Measurements from ENCODE around the gene RNFT1.
A peak's percentile ranks its signal among the peaks of the same experiment; 100 is the strongest.
"Not testable (repeated sequence)": the region's sequence is repeated elsewhere in the genome, so short reads cannot be mapped to it uniquely, and the experiment has no call there.

RNFT1 gene, protein sequence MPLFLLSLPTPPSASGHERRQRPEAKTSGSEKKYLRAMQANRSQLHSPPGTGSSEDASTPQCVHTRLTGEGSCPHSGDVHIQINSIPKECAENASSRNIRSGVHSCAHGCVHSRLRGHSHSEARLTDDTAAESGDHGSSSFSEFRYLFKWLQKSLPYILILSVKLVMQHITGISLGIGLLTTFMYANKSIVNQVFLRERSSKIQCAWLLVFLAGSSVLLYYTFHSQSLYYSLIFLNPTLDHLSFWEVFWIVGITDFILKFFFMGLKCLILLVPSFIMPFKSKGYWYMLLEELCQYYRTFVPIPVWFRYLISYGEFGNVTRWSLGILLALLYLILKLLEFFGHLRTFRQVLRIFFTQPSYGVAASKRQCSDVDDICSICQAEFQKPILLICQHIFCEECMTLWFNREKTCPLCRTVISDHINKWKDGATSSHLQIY

DNA sequence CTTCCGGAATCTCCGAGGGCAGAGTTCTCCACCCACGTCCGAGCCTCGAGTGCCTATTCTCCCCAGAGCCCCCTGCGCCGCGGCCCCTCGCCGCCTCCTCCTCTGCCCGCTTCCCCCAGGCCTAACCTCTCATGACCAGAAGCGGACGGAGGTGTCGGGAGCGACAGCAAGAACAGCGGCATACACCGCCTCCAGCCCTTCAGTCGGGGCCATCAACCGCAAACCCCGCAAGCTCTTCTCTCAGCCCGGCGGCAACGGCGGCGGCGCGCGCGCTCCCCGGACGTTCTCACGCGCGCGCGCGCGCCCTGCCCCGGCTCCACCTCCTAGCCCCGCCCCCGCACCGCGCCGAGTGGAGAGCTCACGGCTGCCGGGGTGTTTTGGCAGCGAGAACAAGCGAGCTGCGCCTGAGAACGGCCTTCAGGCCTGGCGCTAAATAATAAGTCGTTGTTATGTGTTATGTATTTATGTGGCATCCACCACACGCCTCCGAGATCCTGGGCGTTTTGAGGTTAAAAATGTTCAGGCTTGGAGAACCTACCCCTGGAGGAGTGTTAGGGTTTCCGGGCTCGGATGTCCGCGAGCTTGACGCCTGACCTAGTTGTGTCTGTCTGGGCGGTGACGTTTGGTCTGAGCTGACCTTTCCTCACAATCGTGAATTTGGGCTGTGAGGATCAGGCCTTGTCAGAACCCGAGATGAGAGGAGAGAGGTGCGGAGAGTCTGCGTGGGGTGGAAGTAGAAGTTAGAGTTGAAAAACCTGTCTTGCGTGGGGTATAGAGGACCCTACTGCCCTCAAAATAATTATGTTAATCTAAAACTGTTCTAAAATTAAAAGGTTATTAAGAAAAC lies at the start of gene RNFT1:
Gene RNFT1 (minus strand): TSS at position 259 of the 847 bp plus-strand sequence. CDS start 77 bp downstream, at position 182.
- Histone ChIP-seq H3K4me1 (ENCODE audit: insufficient read depth, low read length) (no peaks in the 10 kb centered on the region), H3K4me3 (ENCODE audit: low read length) (peak within 1 kb of the TSS; percentile 95), H3K27me3 (ENCODE audit: insufficient read depth, low read length) (peaks cover 18% of the 10 kb centered on the region), H3K9ac (ENCODE audit: low read depth, low read length) (peak within 1 kb of the TSS; percentile 80), H3K36me3 (ENCODE audit: insufficient read depth, low read depth, low read length) (no peaks in the 10 kb centered on the region), H3K27ac (ENCODE audit: low read length) (no peak within 1 kb of the TSS), H3K9me3 (ENCODE audit: insufficient read depth, low read depth, low read length) (no peaks in the 10 kb centered on the region)

DNA sequence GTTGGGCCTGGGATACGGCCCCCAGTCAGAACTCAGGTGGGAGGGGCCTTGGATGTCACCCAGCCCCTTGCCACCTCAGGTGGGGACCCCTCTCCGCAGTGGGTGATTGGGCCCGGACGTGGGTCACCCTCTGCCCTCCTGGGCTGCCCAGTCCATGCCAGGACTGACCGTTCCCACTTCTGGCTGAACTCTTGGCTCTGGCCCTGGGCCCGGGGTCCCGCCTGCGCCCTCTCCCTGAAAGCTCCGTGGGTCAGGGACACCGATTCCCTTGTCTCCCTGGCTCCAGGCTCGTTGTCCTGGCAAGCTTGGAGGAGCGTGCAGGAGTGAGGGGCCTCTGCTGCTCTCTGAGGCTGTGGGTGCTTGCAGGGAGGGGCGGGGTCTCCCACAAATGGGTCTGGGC lies 44.8 kb upstream of the RNFT1 start:
- H3K9ac ChIP-seq (ENCODE audit: low read depth, low read length); H3K27ac ChIP-seq (ENCODE audit: low read length); H3K27me3 ChIP-seq (ENCODE audit: insufficient read depth, low read length); H3K9me3 ChIP-seq (ENCODE audit: insufficient read depth, low read depth, low read length); H3K36me3 ChIP-seq (ENCODE audit: insufficient read depth, low read depth, low read length); H3K4me3 ChIP-seq (ENCODE audit: low read length); H3K4me1 ChIP-seq (ENCODE audit: insufficient read depth, low read length): not testable (repeated sequence)

DNA sequence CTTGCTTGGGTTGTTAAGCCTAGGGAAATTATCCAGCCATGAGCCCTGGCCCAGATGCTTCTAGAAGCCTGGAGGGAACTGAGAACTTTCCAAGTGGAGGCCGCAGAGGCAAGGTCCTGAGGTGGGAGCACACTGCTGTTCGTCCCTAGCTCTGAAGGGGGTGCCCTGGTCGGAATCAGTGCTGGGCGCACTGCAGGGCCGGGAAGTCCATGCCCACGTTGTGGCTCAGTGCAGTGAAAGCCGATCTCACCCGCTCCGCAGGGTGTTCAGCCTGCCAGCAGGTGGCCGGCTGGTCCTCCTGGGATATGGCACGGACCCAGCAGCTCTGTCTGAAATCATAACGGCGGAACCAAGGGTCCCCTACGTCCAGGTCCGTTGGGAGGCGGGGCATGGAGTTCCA lies 43.8 kb upstream of the RNFT1 start:
- not testable (repeated sequence) for H3K36me3 ChIP-seq (ENCODE audit: insufficient read depth, low read depth, low read length); H3K27ac ChIP-seq (ENCODE audit: low read length); H3K27me3 ChIP-seq (ENCODE audit: insufficient read depth, low read length); H3K9ac ChIP-seq (ENCODE audit: low read depth, low read length); H3K9me3 ChIP-seq (ENCODE audit: insufficient read depth, low read depth, low read length); H3K4me3 ChIP-seq (ENCODE audit: low read length); H3K4me1 ChIP-seq (ENCODE audit: insufficient read depth, low read length)

DNA sequence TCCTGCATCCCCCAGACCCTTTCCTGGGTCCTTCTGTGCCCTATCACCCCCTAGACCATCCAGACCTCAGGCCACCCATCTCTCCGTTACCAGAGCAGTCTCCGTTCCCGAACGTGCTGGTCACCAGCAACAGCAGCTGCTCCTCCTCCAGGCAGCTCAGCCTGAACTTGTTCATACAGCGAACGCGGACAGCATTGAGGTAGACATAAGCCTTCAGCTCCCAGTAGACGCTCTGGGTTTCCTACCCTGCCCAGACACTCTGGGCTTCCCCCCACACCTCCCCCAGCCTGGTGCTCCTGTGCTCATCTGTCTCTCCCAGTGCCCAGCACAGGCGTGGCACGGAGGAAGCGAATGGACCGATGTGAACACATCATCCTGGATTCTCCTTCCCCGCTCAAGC lies 41.6 kb upstream of the RNFT1 start:
- Histone ChIP-seq H3K4me1 (ENCODE audit: insufficient read depth, low read length) (no peaks in the 10 kb centered on the region), H3K4me3 (ENCODE audit: low read length) (no peak overlapping the region), H3K27ac (ENCODE audit: low read length) (no peak overlapping the region), H3K27me3 (ENCODE audit: insufficient read depth, low read length) (no peaks in the 10 kb centered on the region), H3K9me3 (ENCODE audit: insufficient read depth, low read depth, low read length) (no peaks in the 10 kb centered on the region), H3K9ac (ENCODE audit: low read depth, low read length) (no peak overlapping the region), H3K36me3 (ENCODE audit: insufficient read depth, low read depth, low read length) (no peaks in the 10 kb centered on the region)

DNA sequence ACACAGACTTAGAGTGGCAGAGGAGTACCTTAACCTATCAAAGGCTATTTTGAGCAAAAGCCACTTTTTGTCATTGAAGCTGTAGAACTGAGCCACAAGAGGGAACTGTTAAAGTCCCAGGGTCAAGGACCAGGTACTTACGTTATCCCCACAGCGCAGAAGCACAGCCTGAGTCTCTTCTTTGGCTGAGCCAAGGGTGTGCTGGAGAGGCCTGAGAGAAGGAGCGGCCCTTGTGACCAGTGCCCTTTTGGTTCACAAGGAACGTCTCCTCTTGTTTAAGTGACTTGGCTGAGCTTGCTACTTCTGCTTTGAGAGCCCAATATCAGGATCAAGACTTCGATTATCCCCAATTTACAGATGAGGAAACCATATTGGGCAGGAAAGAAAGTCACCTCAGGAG lies 40.0 kb upstream of the RNFT1 start:
- not testable (repeated sequence) for H3K4me3 ChIP-seq (ENCODE audit: low read length); H3K27ac ChIP-seq (ENCODE audit: low read length); H3K27me3 ChIP-seq (ENCODE audit: insufficient read depth, low read length); H3K9ac ChIP-seq (ENCODE audit: low read depth, low read length); H3K4me1 ChIP-seq (ENCODE audit: insufficient read depth, low read length); H3K9me3 ChIP-seq (ENCODE audit: insufficient read depth, low read depth, low read length); H3K36me3 ChIP-seq (ENCODE audit: insufficient read depth, low read depth, low read length)

DNA sequence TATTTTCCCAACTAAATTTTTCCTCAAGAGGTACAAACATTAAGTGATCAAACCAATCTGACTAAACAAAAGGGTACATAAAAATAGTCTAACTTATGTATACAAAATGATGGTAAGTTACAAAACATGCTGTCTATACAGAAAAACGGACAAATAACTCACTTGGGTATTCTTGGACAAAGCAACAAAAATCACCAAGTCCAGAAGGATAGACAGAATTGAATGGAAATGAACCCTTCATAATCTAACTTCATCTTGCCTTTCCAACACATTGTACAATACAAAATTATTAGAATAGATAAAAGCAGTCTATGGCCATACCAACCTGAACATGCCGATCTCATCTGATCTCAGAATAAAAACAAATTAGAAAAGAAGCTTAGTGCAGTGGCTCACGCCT lies 37.9 kb upstream of the RNFT1 start:
- H3K4me1 ChIP-seq (ENCODE audit: insufficient read depth, low read length); H3K27ac ChIP-seq (ENCODE audit: low read length); H3K36me3 ChIP-seq (ENCODE audit: insufficient read depth, low read depth, low read length); H3K4me3 ChIP-seq (ENCODE audit: low read length); H3K27me3 ChIP-seq (ENCODE audit: insufficient read depth, low read length); H3K9me3 ChIP-seq (ENCODE audit: insufficient read depth, low read depth, low read length); H3K9ac ChIP-seq (ENCODE audit: low read depth, low read length): not testable (repeated sequence)

DNA sequence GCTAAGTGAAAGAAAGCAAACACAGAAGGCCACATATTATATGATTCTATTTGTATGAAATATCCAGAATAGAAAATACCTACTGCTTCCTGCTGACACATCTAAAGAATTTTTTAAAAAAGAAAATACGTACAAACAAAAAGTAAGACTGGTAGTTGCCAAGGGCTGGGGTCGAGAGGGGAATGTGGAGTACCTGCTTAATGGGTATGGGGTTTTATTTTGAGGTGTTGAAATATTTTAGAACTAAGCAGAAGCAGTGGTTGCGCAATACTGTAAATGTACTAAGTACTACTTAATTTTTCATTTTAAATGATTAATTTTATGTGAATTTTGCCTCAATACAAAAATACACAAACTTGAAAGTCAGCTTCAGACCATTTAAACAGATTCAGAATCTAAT lies 32.1 kb upstream of the RNFT1 start:
- not testable (repeated sequence) for H3K27me3 ChIP-seq (ENCODE audit: insufficient read depth, low read length); H3K4me3 ChIP-seq (ENCODE audit: low read length); H3K9me3 ChIP-seq (ENCODE audit: insufficient read depth, low read depth, low read length); H3K4me1 ChIP-seq (ENCODE audit: insufficient read depth, low read length); H3K36me3 ChIP-seq (ENCODE audit: insufficient read depth, low read depth, low read length); H3K9ac ChIP-seq (ENCODE audit: low read depth, low read length); H3K27ac ChIP-seq (ENCODE audit: low read length)

DNA sequence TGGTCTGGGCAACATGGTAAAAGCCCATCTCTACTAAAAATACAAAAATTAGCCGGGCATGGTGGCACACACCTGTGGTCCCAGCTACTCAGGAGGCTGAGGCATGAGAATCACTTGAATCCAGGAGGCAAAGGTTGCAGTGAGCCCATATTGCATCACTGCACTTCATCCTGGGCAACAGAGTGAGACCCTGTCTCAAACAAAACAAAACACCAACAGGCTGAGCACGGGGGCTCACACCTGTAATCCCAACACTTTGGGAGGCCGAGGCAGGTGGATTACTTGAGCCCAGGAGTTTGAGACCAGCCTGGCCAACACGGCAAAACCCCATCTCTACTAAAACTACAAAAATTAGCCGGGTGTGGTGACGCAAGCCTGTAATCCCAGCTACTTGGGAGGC lies 10.6 kb upstream of the RNFT1 start:
- not testable (repeated sequence) for H3K4me1 ChIP-seq (ENCODE audit: insufficient read depth, low read length); H3K27me3 ChIP-seq (ENCODE audit: insufficient read depth, low read length); H3K36me3 ChIP-seq (ENCODE audit: insufficient read depth, low read depth, low read length); H3K27ac ChIP-seq (ENCODE audit: low read length); H3K4me3 ChIP-seq (ENCODE audit: low read length); H3K9ac ChIP-seq (ENCODE audit: low read depth, low read length); H3K9me3 ChIP-seq (ENCODE audit: insufficient read depth, low read depth, low read length)

DNA sequence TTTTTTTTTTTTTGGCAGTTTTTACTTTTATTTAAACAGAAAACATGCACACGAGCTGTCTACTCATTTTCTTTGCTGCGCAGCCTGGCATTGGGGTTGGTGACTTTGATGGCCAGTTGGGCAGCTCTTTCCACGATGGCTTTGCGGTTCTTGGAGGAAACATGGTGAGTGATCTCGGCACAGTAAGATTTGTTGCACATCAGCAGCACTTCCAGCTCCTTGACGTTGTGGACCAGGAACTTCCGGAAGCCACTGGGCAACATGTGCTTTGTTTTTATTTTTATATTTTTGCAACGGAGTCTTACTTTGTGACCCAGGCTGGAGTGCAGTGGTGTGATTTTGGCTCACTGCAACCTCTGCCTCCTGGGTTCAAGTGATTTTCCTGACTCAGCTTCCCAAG lies 8.9 kb upstream of the RNFT1 start:
- H3K4me3 ChIP-seq (ENCODE audit: low read length); H3K27me3 ChIP-seq (ENCODE audit: insufficient read depth, low read length); H3K36me3 ChIP-seq (ENCODE audit: insufficient read depth, low read depth, low read length); H3K27ac ChIP-seq (ENCODE audit: low read length); H3K9me3 ChIP-seq (ENCODE audit: insufficient read depth, low read depth, low read length); H3K9ac ChIP-seq (ENCODE audit: low read depth, low read length); H3K4me1 ChIP-seq (ENCODE audit: insufficient read depth, low read length): not testable (repeated sequence)

DNA sequence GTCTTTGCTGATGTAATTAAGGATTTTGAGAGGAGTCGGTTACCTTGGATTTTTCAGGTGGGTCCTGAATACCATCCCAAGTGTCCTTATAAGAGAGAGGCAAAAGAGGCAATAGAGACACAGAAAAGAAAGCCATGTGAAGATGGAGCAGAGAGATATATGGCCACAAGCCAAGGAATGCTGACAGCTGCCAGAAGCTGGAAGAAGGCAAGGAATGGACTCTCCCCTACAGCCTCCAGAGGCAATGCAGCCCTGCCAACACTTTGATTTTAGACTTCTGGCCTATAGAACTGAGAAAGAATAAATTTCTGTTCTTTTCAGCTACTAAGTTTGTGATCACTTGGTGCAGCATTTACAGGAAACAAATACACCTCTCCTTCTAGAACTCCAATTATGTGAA lies 8.2 kb upstream of the RNFT1 start:
- no peaks in the 10 kb centered on the region for H3K36me3 ChIP-seq (ENCODE audit: insufficient read depth, low read depth, low read length)
- H3K9me3 ChIP-seq (ENCODE audit: insufficient read depth, low read depth, low read length): no peaks in the 10 kb centered on the region
- H3K9ac ChIP-seq (ENCODE audit: low read depth, low read length): no peak overlapping the region
- no peak overlapping the region for H3K4me3 ChIP-seq (ENCODE audit: low read length)
- no peaks in the 10 kb centered on the region for H3K4me1 ChIP-seq (ENCODE audit: insufficient read depth, low read length)
- no peak overlapping the region for H3K27ac ChIP-seq (ENCODE audit: low read length)
- no peaks in the 10 kb centered on the region for H3K27me3 ChIP-seq (ENCODE audit: insufficient read depth, low read length)

DNA sequence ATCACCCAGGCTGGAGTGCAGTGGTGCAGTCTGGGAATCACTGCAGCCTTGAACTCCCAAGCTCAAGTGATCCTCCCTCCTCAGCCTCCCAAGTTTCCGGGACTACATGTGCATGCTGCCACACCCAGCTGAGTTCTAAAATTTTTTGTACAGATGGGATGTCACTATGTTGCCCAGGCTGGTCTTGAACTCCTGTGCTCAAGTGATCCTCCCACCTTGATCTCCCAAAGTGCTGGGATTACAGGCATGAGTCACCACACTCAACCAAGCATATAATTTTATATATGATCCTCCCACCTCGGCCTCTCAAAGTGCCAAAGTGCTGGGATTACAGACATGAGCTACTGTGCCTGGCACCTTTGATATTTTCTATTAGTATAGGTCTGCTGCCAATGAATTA lies 7.2 kb upstream of the RNFT1 start:
- H3K36me3 ChIP-seq (ENCODE audit: insufficient read depth, low read depth, low read length); H3K9ac ChIP-seq (ENCODE audit: low read depth, low read length); H3K4me3 ChIP-seq (ENCODE audit: low read length); H3K27ac ChIP-seq (ENCODE audit: low read length); H3K27me3 ChIP-seq (ENCODE audit: insufficient read depth, low read length); H3K9me3 ChIP-seq (ENCODE audit: insufficient read depth, low read depth, low read length); H3K4me1 ChIP-seq (ENCODE audit: insufficient read depth, low read length): not testable (repeated sequence)

All from iPS-20b (cell line).